HepG2 (cell line): ENCODE results near the gene UBE4A.

Experiments
- CAMTA2 ChIP-seq: sonication (generic); formaldehyde crosslinking; IDR thresholded peaks from 2 replicates; pipeline ENCODE4 v1.4.0; 2020; ENCODE audit warnings: mild to moderate bottlenecking, missing genetic modification reagents, borderline replicate concordance
- GTF2F1 ChIP-seq: fragments of 150-350 bp; IDR thresholded peaks from 2 replicates; pipeline ENCODE4 v1.6.1; 2014; ENCODE audit warnings: low read length
- HOXA9 ChIP-seq: sonication (generic); formaldehyde crosslinking; IDR thresholded peaks from 2 replicates; pipeline ENCODE4 v1.8.1; 2022; ENCODE audit warnings: missing genetic modification reagents, mild to moderate bottlenecking, moderate library complexity, borderline replicate concordance
- RFX5 ChIP-seq: IDR thresholded peaks from 2 replicates; pipeline ENCODE4 v1.6.1; 2011; ENCODE audit warnings: low read depth, low read length, improper control_type of control experiment
- TAF1 ChIP-seq: sonication (generic); formaldehyde crosslinking; IDR thresholded peaks from 2 replicates; pipeline ENCODE4 v1.4.0; 2020; ENCODE audit warnings: missing genetic modification reagents
- ZNF24 ChIP-seq: fragments of 450-650 bp; IDR thresholded peaks from 2 replicates; pipeline ENCODE4 v1.6.1; 2017; ENCODE audit warnings: antibody characterized with exemption, mild to moderate bottlenecking
- ZNF660 ChIP-seq: sonication (generic); formaldehyde crosslinking; IDR thresholded peaks from 2 replicates; pipeline ENCODE4 v1.5.1; 2020; ENCODE audit warnings: mild to moderate bottlenecking, low read depth, missing genetic modification reagents, borderline replicate concordance
- TF ChIP-seq, protein P1 (sequence below): sonication (generic); formaldehyde crosslinking; IDR thresholded peaks from 2 replicates; pipeline ENCODE4 v1.5.0; 2020; ENCODE audit warnings: mild to moderate bottlenecking, missing genetic modification reagents, moderate library complexity
- TF ChIP-seq, protein P2 (sequence below): sonication (generic); formaldehyde crosslinking; conservative IDR thresholded peaks from 2 replicates; pipeline ENCODE4 v1.4.0; 2020; ENCODE audit warnings: missing genetic modification reagents

DNA sequence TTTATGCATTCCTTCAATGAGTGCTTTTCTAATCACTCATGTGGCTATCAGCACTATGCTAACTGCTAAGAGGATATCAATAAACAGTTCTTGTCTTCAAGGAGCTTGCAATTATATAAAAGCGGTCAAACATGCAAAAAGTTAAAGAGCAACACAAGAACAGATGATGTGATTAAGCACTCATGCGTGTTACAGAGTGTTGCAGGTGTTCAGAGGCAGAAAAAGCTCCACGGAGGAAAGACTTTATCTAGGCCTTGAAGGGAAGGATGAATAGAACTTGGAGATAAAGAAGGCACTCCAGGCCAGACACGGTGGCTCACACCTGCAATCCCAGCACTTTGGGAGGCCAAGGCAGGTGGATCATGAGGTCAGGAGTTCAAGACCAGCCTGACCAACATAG lies 41.3 kb upstream of the UBE4A start:
- TF ChIP-seq, protein P1, sequence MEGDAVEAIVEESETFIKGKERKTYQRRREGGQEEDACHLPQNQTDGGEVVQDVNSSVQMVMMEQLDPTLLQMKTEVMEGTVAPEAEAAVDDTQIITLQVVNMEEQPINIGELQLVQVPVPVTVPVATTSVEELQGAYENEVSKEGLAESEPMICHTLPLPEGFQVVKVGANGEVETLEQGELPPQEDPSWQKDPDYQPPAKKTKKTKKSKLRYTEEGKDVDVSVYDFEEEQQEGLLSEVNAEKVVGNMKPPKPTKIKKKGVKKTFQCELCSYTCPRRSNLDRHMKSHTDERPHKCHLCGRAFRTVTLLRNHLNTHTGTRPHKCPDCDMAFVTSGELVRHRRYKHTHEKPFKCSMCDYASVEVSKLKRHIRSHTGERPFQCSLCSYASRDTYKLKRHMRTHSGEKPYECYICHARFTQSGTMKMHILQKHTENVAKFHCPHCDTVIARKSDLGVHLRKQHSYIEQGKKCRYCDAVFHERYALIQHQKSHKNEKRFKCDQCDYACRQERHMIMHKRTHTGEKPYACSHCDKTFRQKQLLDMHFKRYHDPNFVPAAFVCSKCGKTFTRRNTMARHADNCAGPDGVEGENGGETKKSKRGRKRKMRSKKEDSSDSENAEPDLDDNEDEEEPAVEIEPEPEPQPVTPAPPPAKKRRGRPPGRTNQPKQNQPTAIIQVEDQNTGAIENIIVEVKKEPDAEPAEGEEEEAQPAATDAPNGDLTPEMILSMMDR (CRISPR knock-in tag): no peak
- TF ChIP-seq, protein P2, sequence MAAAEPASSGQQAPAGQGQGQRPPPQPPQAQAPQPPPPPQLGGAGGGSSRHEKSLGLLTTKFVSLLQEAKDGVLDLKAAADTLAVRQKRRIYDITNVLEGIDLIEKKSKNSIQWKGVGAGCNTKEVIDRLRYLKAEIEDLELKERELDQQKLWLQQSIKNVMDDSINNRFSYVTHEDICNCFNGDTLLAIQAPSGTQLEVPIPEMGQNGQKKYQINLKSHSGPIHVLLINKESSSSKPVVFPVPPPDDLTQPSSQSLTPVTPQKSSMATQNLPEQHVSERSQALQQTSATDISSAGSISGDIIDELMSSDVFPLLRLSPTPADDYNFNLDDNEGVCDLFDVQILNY (CRISPR knock-in tag): no peak
- TF ChIP-seq HOXA9 (CRISPR knock-in tag) (no peak), RFX5 (no peak), TAF1 (CRISPR knock-in tag) (no peak), ZNF660 (CRISPR knock-in tag) (no peak), ZNF24 (no peak), CAMTA2 (CRISPR knock-in tag) (no peak), GTF2F1 (no peak)
